HepG2 (cell line): ENCODE results near the gene CFAP221. TPM values are rescaled to one million over a fixed set of nuclear protein-coding genes. Genes with fewer than 3 reads are reported as not detected.

ENCODE experiments used
- ATAC-seq: fragments of 200-7000 bp; cut with Tn5 transposase; 3 replicates; pipeline ENCODE4 v1.9.1; 2020; ENCODE audit warnings: mild to moderate bottlenecking, moderate library complexity
- BruUV-seq: library from RNA; stranded (reverse); fragments of 400-500 nt; replicated peaks from 2 replicates; lab custom pipeline; 2021; lab: Mats Ljungman, UMichigan
- CTCF ChIA-PET: fragments of 300-600 bp; formaldehyde crosslinking; extraction: SDS; loops from one replicate; lab custom pipeline; 2021; ENCODE audit warnings: low total read pairs, inconsistent platforms, low intra/inter-chr PET ratio; lab: Yijun Ruan, JAX
- POLR2A ChIA-PET: fragments of 350-600 bp; sonication (Branson Sonifier 250); formaldehyde crosslinking; loops from one replicate; lab custom pipeline; 2020; ENCODE audit warnings: antibody characterized with exemption, inconsistent platforms; lab: Yijun Ruan, JAX
- DNase-seq: peaks from one replicate; pipeline ENCODE4 v3.0.0-alpha.2; 2015; ENCODE audit warnings: low spot score
- FAIRE-seq: peaks from 3 replicates; lab custom pipeline; 2011; peaks lifted over from hg19 to GRCh38; lab: Jason Lieb, UNC
- H2AFZ ChIP-seq: one replicate; pipeline ENCODE4 v1.6.1; 2011; ENCODE audit warnings: low read length, inconsistent platforms
- H3K27ac ChIP-seq: fragments of 300-600 bp; 3 replicates; pipeline ENCODE4 v1.8.0; 2011; ENCODE audit warnings: mixed run types, mild to moderate bottlenecking, mixed read lengths, low read length, inconsistent platforms; ENCODE audit not compliant: insufficient read depth; ENCODE audit errors: extremely low read length
- H3K27me3 ChIP-seq, 2 experiments: fragments of 200-600 bp in 1 of 2; 2 replicates in 1 of 2; 3 replicates in 1 of 2; pipeline versions ENCODE4 v1.6.0 to v1.8.0; 2011; ENCODE audit warnings: low read length in 2 of 2, mild to moderate bottlenecking in 2 of 2, moderate library complexity in 2 of 2, inconsistent platforms in 1 of 2; ENCODE audit not compliant: insufficient read depth in 2 of 2, control insufficient read depth in 1 of 2
- H3K36me3 ChIP-seq, 2 experiments: fragments of 200-600 bp in 1 of 2; replicated peaks in 1 of 2; 2 replicates in 1 of 2; 3 replicates in 1 of 2; pipeline versions ENCODE4 v1.5.1 to v1.8.0; 2011; ENCODE audit warnings: low read length in 2 of 2, inconsistent platforms in 1 of 2; ENCODE audit not compliant: insufficient read depth in 2 of 2, control insufficient read depth in 1 of 2
- H3K4me1 ChIP-seq: 2 replicates; pipeline ENCODE4 v1.5.1; 2012; ENCODE audit warnings: low read length, inconsistent platforms; ENCODE audit not compliant: insufficient read depth
- H3K4me2 ChIP-seq: 2 replicates; pipeline ENCODE4 v1.6.0; 2011; ENCODE audit warnings: low read depth, low read length, inconsistent platforms
- H3K4me3 ChIP-seq, 3 experiments: fragments of 200-600 bp in 1 of 3; sonication (generic), shearing (Covaris generic) in 1 of 3; replicated peaks in 1 of 3; 2 replicates each; pipeline ENCODE4 v1.5.1; 2011 to 2016; ENCODE audit warnings: low read length in 3 of 3, inconsistent platforms in 2 of 3, low read depth in 2 of 3, mild to moderate bottlenecking in 2 of 3, control low read depth in 1 of 3, mixed read lengths in 1 of 3; ENCODE audit not compliant: insufficient read depth in 1 of 3
- H3K79me2 ChIP-seq: one replicate; pipeline ENCODE4 v1.6.1; 2011; ENCODE audit warnings: low read length, inconsistent platforms; ENCODE audit not compliant: insufficient read depth
- H3K9ac ChIP-seq: 2 replicates; pipeline ENCODE4 v1.6.0; 2011; ENCODE audit warnings: mild to moderate bottlenecking, low read depth, low read length, inconsistent platforms; ENCODE audit not compliant: insufficient read depth
- H3K9me3 ChIP-seq: 2 replicates; pipeline ENCODE4 v1.5.1; 2012; ENCODE audit warnings: mild to moderate bottlenecking, low read length
- H4K20me1 ChIP-seq: 2 replicates; pipeline ENCODE4 v1.6.0; 2011; ENCODE audit warnings: inconsistent platforms, mild to moderate bottlenecking, low read length, moderate library complexity; ENCODE audit not compliant: insufficient read depth
- ADNP ChIP-seq: sonication (generic); formaldehyde crosslinking; IDR thresholded peaks from 2 replicates; pipeline ENCODE4 v1.4.0; 2020; ENCODE audit warnings: missing genetic modification reagents
- ASH2L ChIP-seq: fragments of 300-600, 200-600 bp; sonication (generic); IDR thresholded peaks from 2 replicates; pipeline ENCODE4 v1.7.0; 2017; ENCODE audit warnings: low read depth, mild to moderate bottlenecking, moderate library complexity, mixed read lengths, low read length; ENCODE audit not compliant: insufficient read length
- ATRX ChIP-seq: sonication (generic); formaldehyde crosslinking; IDR thresholded peaks from 2 replicates; pipeline ENCODE4 v1.4.0; 2020; ENCODE audit warnings: missing genetic modification reagents, borderline replicate concordance
- FIP1L1 ChIP-seq: fragments of 200-400 bp; formaldehyde crosslinking; IDR thresholded peaks from 2 replicates; pipeline ENCODE4 v1.6.1; 2018; ENCODE audit warnings: low read depth, mild to moderate bottlenecking, low read length, moderate library complexity, borderline replicate concordance; ENCODE audit not compliant: insufficient read depth
- ISL2 ChIP-seq: sonication (generic); formaldehyde crosslinking; IDR thresholded peaks from 2 replicates; pipeline ENCODE4 v1.5.0; 2020; ENCODE audit warnings: missing genetic modification reagents
- KLF15 ChIP-seq: sonication (generic); formaldehyde crosslinking; IDR thresholded peaks from 2 replicates; pipeline ENCODE4 v1.8.1; 2023; ENCODE audit warnings: borderline replicate concordance, mild to moderate bottlenecking, inconsistent platforms, missing genetic modification reagents, mixed read lengths
- RNF219 ChIP-seq: sonication (generic); formaldehyde crosslinking; IDR thresholded peaks from 2 replicates; pipeline ENCODE4 v1.5.0; 2020; ENCODE audit warnings: mild to moderate bottlenecking, missing genetic modification reagents
- SAFB2 ChIP-seq: sonication (generic); formaldehyde crosslinking; IDR thresholded peaks from 2 replicates; pipeline ENCODE4 v1.5.1; 2020; ENCODE audit warnings: missing genetic modification reagents, low read depth, mild to moderate bottlenecking, borderline replicate concordance
- ZBTB44 ChIP-seq: sonication (generic); formaldehyde crosslinking; IDR thresholded peaks from 2 replicates; pipeline ENCODE4 v1.4.0; 2020; ENCODE audit warnings: missing genetic modification reagents
- ZNF101 ChIP-seq: sonication (generic); formaldehyde crosslinking; IDR thresholded peaks from 2 replicates; pipeline ENCODE4 v1.4.0; 2020; ENCODE audit warnings: mild to moderate bottlenecking, low read depth, missing genetic modification reagents, borderline replicate concordance
- ZNF33B ChIP-seq: sonication (generic); formaldehyde crosslinking; IDR thresholded peaks from 2 replicates; pipeline ENCODE4 v1.5.1; 2020; ENCODE audit warnings: mild to moderate bottlenecking, missing genetic modification reagents
- ZNF44 ChIP-seq: sonication (generic); formaldehyde crosslinking; IDR thresholded peaks from 2 replicates; pipeline ENCODE4 v1.5.1; 2020; ENCODE audit warnings: mild to moderate bottlenecking, missing genetic modification reagents
- ZNF468 ChIP-seq: sonication (generic); formaldehyde crosslinking; IDR thresholded peaks from 2 replicates; pipeline ENCODE4 v1.8.0; 2022; ENCODE audit warnings: mild to moderate bottlenecking, moderate library complexity, missing genetic modification reagents
- ZNF572 ChIP-seq: sonication (generic); formaldehyde crosslinking; IDR thresholded peaks from 2 replicates; pipeline ENCODE4 v1.5.1; 2020; ENCODE audit warnings: mild to moderate bottlenecking, missing genetic modification reagents
- ZNF609 ChIP-seq: sonication (generic); formaldehyde crosslinking; IDR thresholded peaks from 2 replicates; pipeline ENCODE4 v1.4.0; 2020; ENCODE audit warnings: mild to moderate bottlenecking, missing genetic modification reagents, borderline replicate concordance
- WGBS: methylation state at CpG from one replicate; pipeline ENCODE4 v1.1.6; 2017; ENCODE audit warnings: low lambda C conversion rate; 5-methylcytosine and 5-hydroxymethylcytosine counted together
- in situ Hi-C: cut with HindIII; loops from 2 replicates; pipeline ENCODE4 v1.10.0; 2017; ENCODE audit warnings: low pct_unique_long_range_greater_than_20kb; ENCODE audit not compliant: extremely low pct_ligation_motif_present
- intact Hi-C: fragments of 100-400 bp; cut with micrococcal nuclease; formaldehyde crosslinking; loops from one replicate; pipeline ENCODE4 v1.10.0; 2022; ENCODE audit not compliant: unreplicated experiment
- polyA plus RNA-seq, 8 experiments: library from polyadenylated mRNA; depleted of rRNA in 3 of 8; stranded (reverse) in 7 of 8; unstranded in 1 of 8; fragments of >200 nt; fragmentation: Illumina TruSeq in 4 of 8; extraction: Trizol in 4 of 8; gene quantifications; 2 replicates each; pipeline versions ENCODE4 v1.2.1 to v1.2.3, GENCODE V29; 2011 to 2016; ENCODE audit warnings: low read depth in 4 of 8, missing spikeins in 1 of 8, mixed read lengths in 1 of 8; ENCODE audit not compliant: insufficient read depth in 1 of 8
- total RNA-seq, 5 experiments: library from RNA; depleted of rRNA; stranded (reverse); fragments of >200 nt; fragmentation: Illumina TruSeq; extraction: Trizol; gene quantifications; 2 replicates each; pipeline ENCODE4 v1.2.3, GENCODE V29; 2016; ENCODE audit warnings: low read depth in 1 of 5

The CFAP221 gene
- total and polyA plus RNA-seq, 2 of the 13 experiments (the other 11 are each of a cell fraction or from before 2014, with no cell fraction given): not detected

GRCh38 chr2:119679846-119680245, 135.6 kb downstream of the CFAP221 start:
- H4K20me1 ChIP-seq: peaks cover 18% of the 10 kb centered on the region; the same call in 1 of the 2 replicates
- H3K4me3 ChIP-seq: peak overlapping the region; percentile 80 to 92 (median 81)
- DNase-seq: no peak
- in situ Hi-C loops (no loop called here), intact Hi-C loops (no loop called here)
- H3K27ac ChIP-seq: peak overlapping the region; percentile 71
- BruUV-seq: no TSS peak
- CTCF ChIA-PET: no interaction called here
- H3K9me3 ChIP-seq: no peaks in the 10 kb centered on the region
- peaks cover 3 to 8% of the 10 kb centered on the region in 2 experiments; a peak in 2 of 5 replicates for H3K27me3 ChIP-seq
- POLR2A ChIA-PET: interaction anchor here (1.9 to 3.2 kb wide), 2 partner anchors 12 to 16 kb away, joined by 6 to 35 read pairs; no protein-coding TSS in a partner anchor
- H3K4me2 ChIP-seq: peak overlapping the region; percentile 99
- H2AFZ ChIP-seq: no peak overlapping the region
- H3K4me1 ChIP-seq: peaks cover 42% of the 10 kb centered on the region
- H3K79me2 ChIP-seq: peaks cover 23% of the 10 kb centered on the region
- peak; percentile 59 for FAIRE-seq
- no peak for ATAC-seq
- peak overlapping the region; percentile 85 for H3K9ac ChIP-seq
- H3K36me3 ChIP-seq: peaks cover 9 to 23% of the 10 kb centered on the region in 2 experiments; a peak in 4 of 5 replicates
- WGBS: 0% methylated on average over 2 of the region's 2 CpGs
- no peak for TF ChIP-seq ZNF44 (CRISPR knock-in tag)
- TF ChIP-seq KLF15 (CRISPR knock-in tag): no peak
- no peak for TF ChIP-seq ASH2L
- TF ChIP-seq RNF219: peak; percentile 10; the same call in 1 of the 2 replicates
- TF ChIP-seq FIP1L1: no peak
- TF ChIP-seq ZNF33B (CRISPR knock-in tag): no peak
- 0 out of 2 replicates have a peak, but pooled peaks have one; percentile 54 for TF ChIP-seq ZNF468 (CRISPR knock-in tag)
- no peak for TF ChIP-seq ZBTB44 (CRISPR knock-in tag)
- TF ChIP-seq ATRX (CRISPR knock-in tag): no peak
- TF ChIP-seq SAFB2: no peak
- TF ChIP-seq ZNF101 (CRISPR knock-in tag): no peak
- TF ChIP-seq ZNF572: no peak
- 0 out of 2 replicates have a peak, but pooled peaks have one; percentile 13 for TF ChIP-seq ISL2
- TF ChIP-seq ZNF609 (CRISPR knock-in tag): 0 out of 2 replicates have a peak, but pooled peaks have one; percentile 1
- TF ChIP-seq ADNP (CRISPR knock-in tag): 0 out of 2 replicates have a peak, but pooled peaks have one; percentile 7
